Activated gamma-delta T cell treated with anti-CD3 and anti-CD28 coated beads, Interleukin-2, amount 50 U/mL, for 16 hours (primary cell): ENCODE data around the gene MYO5B.
"Not testable (repeated sequence)": the region's sequence is repeated elsewhere in the genome, so short reads cannot be mapped to it uniquely, and the experiment has no call there.

Experiments used
- DNase-seq: peaks from one replicate; pipeline ENCODE4 v3.0.0-alpha.2; 2020; ENCODE audit warnings: low read depth

The MYO5B gene

DNA sequence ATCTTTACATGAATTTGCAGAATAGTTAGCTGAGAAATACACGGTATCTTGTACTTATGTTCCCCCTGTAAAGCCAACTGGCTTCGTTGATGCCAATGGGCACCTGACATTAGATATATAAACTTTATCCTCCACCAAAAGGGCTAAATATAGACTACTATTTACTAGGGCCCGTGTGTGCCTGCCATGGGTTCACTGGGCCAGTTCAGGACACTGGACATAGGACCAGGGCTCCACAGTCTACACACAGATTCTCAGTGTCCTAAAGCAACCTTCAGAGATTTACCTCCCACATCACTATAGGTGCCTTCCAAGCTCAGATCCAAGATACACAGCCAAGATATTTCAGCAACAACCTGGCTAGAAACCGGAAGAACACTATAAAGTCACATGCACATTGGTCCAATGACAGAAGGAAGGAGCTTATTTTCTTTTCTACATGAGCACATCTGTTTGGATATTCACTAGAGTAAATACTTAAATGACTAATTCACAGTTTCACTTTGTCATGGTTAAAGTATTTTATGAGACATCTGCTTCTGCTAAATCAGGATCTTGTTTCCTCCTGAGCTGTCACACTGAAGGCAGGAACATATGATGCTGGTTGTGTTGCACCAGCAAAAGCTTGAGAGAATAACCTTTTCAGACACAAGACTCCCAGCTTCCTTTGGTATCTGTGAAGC is 95.1 kb downstream of the MYO5B start:
- DNase-seq: no peak

DNA sequence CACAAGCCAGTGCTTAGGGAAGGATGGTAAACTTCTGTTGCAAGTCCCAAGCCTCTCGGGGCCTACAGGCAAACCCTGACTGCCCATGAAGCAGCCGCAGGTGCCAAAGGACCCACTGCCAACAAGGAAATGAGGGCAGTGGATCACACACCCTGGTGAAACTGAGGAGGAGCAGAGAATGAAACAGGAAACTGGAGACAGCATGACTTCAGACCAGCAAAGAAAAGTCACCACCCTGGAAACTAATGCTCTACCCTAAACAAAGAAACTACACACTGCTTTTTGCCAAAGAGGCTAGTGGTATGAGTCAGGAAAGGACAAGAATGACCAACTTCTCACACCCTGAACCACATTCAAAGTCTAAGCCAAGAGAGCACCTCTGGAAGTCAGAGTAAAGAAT is 97.2 kb downstream of the MYO5B start:
- DNase-seq: no peak

DNA sequence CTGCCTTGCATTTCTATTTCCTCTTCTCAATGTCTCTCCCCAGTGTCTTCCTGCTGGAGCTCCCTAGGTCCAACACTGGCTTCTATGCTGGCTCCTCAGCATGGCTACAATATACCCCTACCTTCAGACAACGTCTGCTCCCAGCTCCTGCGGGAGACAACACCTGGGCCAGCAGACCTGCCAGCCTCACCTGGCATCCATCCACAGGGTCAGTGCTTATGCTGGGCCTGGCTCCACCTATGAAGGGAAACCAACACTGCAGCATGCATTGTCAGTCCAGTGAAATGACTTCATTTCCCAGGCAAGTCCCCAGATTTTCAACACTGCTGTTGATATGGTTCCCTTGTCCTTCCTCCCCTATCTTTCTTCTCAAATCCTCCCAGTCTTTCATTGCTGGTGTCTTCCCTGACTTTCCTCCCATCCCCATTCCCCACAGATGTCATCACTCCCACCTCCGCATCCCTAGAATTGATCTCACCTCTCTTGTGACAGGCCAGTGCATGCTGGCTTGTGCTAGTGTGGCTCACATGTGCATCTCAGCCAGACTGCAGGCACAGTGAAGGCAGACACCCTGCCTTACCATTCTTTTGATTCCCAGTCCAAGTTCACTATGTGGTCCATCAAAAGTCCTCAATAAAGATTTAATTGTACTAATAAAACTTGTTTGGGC is 98.0 kb downstream of the MYO5B start:
- DNase-seq: no peak

GRCh38 chr18:50094786-50095185 is 100.2 kb downstream of the MYO5B start:
- not testable (repeated sequence) for DNase-seq

- no peak for DNase-seq
These were observed 100.7 kb downstream of the MYO5B start for GRCh38 chr18:50094221-50094773.

GRCh38 chr18:50093366-50094064 is 101.4 kb downstream of the MYO5B start:
- no peak for DNase-seq

- DNase-seq: no peak
These were observed 102.6 kb downstream of the MYO5B start for GRCh38 chr18:50092245-50092805.

- DNase-seq: no peak
These were observed 103.3 kb downstream of the MYO5B start for GRCh38 chr18:50091509-50092244.

- no peak for DNase-seq
These were observed 104.3 kb downstream of the MYO5B start for GRCh38 chr18:50090370-50091312.

GRCh38 chr18:50089702-50090101 is 105.2 kb downstream of the MYO5B start:
- DNase-seq: no peak

DNA sequence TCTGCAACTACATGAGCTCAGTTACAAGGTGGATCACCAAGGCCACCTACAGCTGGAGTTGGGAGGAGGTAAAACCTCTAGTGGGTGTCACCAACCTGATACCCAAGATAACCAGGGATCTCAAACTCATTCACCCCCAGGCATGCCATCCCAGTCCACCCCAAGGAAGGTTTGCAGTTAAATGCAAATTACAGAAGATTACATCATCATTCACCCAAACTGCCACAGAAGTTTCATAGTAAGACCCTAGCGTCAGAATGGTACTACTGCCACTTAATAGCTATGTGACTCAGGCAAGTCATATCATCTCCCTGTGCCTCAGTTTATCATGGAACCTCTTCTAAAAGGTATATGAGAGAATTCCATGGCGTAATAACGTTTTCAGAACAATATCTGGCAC is 111.2 kb downstream of the MYO5B start:
- no peak for DNase-seq

GRCh38 chr18:50080932-50081560 is 113.9 kb downstream of the MYO5B start:
- DNase-seq: no peak

DNA sequence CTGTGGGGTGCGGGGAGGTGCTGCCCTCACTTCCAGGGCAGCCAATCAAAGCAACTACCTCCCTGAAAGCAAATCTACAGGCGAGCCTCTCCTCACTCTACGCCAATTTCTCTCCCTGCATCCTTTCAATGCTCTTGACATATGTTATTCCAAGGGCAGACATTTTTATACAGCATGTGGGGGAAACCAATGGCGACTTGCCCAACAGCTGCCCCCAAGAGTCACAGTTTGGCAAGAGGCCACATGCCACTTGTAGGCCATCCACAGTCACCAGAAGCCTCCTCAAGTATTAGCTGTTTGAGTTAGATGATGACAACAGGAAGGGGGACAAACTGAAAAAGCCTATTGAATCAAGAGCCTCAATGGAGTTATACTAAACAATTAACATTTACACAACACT is 114.6 kb downstream of the MYO5B start:
- DNase-seq: no peak

DNA sequence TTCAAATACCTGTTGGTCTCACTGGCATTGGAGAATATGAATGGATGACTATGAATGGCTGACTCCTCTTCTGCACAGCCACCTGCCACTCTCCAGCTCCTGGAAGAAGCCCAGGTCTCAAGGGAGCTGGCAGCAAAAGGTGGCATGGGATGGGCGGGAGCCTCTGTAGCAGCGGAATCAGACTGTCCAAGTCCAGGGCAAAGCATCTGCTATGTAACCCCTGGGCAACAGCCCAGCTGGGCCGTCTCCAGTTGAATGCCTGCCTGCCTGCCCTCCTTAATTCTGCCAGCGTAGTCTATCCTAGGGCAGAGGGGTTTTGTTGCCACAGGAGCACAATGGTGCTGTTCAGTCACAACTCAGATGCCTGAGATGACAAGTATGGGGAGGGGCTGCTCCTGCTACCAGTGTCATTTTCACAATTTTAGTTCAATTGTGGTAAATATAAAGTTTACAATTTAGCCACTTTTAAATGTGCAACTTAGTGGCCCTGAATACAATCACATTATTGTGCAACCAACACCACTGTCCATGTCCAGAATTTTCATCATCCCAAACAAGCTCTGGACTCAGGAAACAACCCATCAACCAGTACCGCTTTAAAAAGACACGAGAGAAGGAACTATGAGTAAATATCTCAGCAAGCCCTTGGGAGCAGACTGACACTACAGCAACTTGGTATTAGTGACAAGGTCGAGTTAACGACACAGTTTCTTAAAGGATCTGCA is 115.2 kb downstream of the MYO5B start:
- DNase-seq: no peak

- DNase-seq: no peak
These were observed 118.7 kb downstream of the MYO5B start for GRCh38 chr18:50076277-50076676.

GRCh38 chr18:50075772-50076171 is 119.2 kb downstream of the MYO5B start:
- DNase-seq: no peak

GRCh38 chr18:50074404-50074803 is 120.5 kb downstream of the MYO5B start:
- no peak for DNase-seq

GRCh38 chr18:50073319-50073718 is 121.6 kb downstream of the MYO5B start:
- DNase-seq: no peak

DNA sequence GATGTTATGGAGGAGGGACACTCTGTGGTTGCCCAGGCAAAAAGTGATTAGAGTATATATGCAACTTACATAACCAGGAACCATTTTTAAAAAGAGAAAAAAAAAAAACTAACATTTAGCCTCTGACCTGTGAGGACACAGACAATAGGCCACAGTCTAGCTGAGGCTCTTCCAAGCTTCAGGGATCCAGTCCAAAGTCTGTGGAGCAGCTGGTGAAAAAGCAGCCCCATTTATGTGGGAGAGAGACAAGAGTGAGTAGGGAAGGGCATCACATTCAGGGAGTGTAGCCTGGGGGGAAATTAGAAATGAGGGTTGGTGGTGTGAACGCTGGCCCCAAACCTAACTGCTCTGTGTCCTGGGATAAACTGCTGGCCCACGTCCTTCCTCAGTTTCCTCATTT is 122.8 kb downstream of the MYO5B start:
- no peak for DNase-seq

DNA sequence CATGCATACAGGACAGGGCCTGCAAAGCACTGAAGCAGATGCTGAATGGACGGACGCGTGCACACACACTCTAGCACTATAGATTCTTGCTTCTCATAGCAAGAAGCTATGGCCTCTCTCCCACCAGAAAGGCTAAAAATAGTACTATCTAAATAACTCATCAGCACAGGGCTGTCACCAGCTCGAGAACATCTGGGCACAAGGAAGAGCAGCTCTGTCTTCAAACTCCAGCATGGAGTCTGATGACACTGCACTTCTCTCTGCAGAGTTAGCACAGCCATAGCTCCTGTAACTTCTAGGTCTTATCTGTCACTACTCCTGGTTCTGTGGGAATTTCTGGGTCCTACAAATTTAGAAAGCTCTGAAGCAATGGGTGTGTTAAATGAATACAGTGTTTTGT is 123.5 kb downstream of the MYO5B start:
- DNase-seq: no peak
